ENCODE measurements around the gene GRK1.

GRCh38 chr13:113724780-113725315 lies 57.8 kb downstream of the GRK1 start:
- TF ChIP-seq CTCF (IDR thresholded peaks at IDR 0.05; ENCODE audit: insufficient read depth, low read depth, low read length) (peak; percentile 51), EZH2 (IDR thresholded peaks at IDR 0.05; ENCODE audit: insufficient read depth, low read length) (no peak)
